ENCODE data around the gene METAP1D. TPM values are rescaled to one million over a fixed set of nuclear protein-coding genes. Genes with fewer than 3 reads are reported as not detected.
A peak's percentile ranks its signal among the peaks of the same experiment; 100 is the strongest.
"Not testable (repeated sequence)": the region's sequence is repeated elsewhere in the genome, so short reads cannot be mapped to it uniquely, and the experiment has no call there.

METAP1D gene
- total RNA-seq, 1 donor from 2014 or later: 6.3 TPM

DNA sequence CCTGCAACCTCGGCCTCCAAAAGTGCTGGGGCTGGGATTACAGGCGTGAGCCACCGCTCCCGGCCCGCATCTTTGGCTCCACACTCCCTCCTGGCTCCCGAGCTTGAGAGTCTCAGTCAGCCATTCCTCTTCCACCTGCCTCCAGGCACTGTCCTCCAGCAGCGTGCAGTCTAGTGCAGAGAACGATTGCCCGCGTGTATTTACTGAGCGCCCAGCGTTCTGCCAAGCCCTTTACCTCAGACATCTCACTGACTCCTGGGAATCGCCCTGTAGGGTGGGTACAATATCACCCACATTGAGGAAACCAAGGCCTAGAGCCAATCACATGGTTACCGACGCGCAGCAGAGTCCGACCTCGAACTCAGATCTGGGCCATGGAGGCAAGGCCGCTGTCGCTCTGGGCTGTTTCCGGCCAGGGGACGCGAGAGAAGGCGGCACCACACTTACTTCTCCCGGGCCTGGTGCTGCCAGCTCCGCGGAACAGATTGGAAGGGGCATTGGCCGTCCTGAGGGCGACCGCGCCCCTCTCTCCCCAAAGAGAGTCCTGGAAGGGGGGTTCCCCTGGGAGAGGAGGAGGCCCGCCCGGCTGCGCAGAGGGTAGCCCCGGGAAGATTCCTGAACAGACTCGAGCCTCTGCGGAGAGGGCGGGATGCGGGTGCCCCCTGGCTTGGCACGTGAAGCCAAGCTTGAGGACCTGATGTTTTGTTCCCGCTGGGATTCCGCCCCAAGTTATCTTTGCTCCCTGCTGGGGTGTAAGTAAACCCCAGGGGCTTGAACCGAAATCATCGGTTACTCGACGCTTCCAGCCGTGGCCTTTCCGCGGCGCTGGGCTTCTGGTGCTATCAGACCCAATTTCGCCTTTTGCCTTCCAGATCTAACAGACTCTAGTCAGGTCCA is 108.2 kb downstream of the METAP1D start:
- Histone ChIP-seq H3K27me3 (ENCODE audit: control insufficient read depth, insufficient read depth, low read length) (peaks cover 35% of the 10 kb centered on the region), H3K4me3 (ENCODE audit: low read depth, low read length) (no peak overlapping the region), H3K36me3 (ENCODE audit: control insufficient read depth, insufficient read depth, low read length) (no peaks in the 10 kb centered on the region)
- no peak for DNase-seq (ENCODE audit: low read depth)
- TF ChIP-seq, protein P1, sequence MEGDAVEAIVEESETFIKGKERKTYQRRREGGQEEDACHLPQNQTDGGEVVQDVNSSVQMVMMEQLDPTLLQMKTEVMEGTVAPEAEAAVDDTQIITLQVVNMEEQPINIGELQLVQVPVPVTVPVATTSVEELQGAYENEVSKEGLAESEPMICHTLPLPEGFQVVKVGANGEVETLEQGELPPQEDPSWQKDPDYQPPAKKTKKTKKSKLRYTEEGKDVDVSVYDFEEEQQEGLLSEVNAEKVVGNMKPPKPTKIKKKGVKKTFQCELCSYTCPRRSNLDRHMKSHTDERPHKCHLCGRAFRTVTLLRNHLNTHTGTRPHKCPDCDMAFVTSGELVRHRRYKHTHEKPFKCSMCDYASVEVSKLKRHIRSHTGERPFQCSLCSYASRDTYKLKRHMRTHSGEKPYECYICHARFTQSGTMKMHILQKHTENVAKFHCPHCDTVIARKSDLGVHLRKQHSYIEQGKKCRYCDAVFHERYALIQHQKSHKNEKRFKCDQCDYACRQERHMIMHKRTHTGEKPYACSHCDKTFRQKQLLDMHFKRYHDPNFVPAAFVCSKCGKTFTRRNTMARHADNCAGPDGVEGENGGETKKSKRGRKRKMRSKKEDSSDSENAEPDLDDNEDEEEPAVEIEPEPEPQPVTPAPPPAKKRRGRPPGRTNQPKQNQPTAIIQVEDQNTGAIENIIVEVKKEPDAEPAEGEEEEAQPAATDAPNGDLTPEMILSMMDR (IDR thresholded peaks at IDR 0.05; ENCODE audit: insufficient read depth, low read length, poor library complexity, severe bottlenecking): no peak

DNA sequence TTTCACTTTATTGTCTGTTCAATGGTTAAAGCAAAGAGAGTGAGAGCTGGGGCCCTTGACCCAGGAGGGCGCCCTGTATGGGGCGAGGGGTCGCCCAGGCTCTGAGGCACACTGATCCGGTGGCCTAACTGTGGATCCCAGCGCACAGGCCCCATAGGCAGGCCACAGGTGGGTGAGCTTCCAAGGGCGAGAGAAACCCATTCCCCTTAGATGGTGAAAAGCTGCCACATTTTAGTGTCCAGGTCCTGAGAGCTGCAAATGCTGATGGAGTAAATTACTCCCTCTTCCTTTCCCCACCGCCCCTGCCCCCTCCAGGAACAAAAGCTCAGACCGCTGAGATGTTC is 108.8 kb downstream of the METAP1D start:
- TF ChIP-seq, protein P1 (IDR thresholded peaks at IDR 0.05; ENCODE audit: insufficient read depth, low read length, poor library complexity, severe bottlenecking): no peak
- peaks cover 34% of the 10 kb centered on the region for H3K27me3 ChIP-seq (ENCODE audit: control insufficient read depth, insufficient read depth, low read length)
- DNase-seq (ENCODE audit: low read depth): no peak
- no peak overlapping the region for H3K4me3 ChIP-seq (ENCODE audit: low read depth, low read length)
- no peaks in the 10 kb centered on the region for H3K36me3 ChIP-seq (ENCODE audit: control insufficient read depth, insufficient read depth, low read length)

GRCh38 chr2:172109256-172109987 is 109.7 kb downstream of the METAP1D start:
- DNase-seq (ENCODE audit: low read depth): no peak
- no peak overlapping the region for H3K4me3 ChIP-seq (ENCODE audit: low read depth, low read length)
- TF ChIP-seq, protein P1 (IDR thresholded peaks at IDR 0.05; ENCODE audit: insufficient read depth, low read length, poor library complexity, severe bottlenecking): no peak
- no peaks in the 10 kb centered on the region for H3K36me3 ChIP-seq (ENCODE audit: control insufficient read depth, insufficient read depth, low read length)
- peaks cover 34% of the 10 kb centered on the region for H3K27me3 ChIP-seq (ENCODE audit: control insufficient read depth, insufficient read depth, low read length)

DNA sequence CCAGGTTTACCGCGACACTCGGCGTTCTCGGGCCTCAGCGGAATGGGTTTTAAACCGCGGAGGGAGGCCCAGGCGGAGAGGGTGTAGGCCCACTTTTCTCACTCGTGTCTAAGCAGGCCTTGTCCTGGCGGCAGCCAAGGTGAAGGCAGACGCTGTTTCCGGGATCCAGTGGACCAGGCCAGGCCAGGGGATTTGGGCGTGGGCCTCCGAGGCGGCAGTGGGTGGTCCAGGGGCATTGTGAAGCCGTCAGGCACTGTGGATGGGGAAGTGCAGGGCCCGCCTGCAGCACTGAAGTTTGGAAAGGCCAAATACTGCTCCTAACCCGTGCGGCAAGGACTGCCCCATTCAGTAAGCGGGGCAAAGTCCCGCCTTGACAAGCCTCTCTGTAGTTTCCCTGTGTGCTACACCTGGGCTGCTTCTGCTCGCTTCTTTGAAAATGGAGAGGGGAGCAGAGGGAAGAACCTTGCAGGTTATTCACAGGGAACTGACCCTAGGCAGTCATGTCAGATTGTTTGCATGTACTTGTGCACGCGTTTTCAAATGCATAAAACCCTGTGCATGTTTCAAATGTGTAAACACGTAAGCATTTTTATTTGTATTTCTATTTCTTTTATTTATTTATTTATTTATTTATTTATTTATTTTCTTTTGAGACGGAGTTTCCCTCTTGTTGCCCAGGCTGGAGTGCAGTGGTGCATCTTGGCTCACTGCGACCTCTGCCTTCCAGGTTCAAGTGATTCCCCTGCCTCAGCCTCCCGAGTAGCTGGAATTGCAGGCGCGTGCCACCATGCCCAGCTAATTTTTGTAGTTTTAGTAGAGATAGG is 110.4 kb downstream of the METAP1D start:
- no peak for DNase-seq (ENCODE audit: low read depth)
- H3K4me3 ChIP-seq (ENCODE audit: low read depth, low read length): no peak overlapping the region
- TF ChIP-seq, protein P1 (IDR thresholded peaks at IDR 0.05; ENCODE audit: insufficient read depth, low read length, poor library complexity, severe bottlenecking): no peak

DNA sequence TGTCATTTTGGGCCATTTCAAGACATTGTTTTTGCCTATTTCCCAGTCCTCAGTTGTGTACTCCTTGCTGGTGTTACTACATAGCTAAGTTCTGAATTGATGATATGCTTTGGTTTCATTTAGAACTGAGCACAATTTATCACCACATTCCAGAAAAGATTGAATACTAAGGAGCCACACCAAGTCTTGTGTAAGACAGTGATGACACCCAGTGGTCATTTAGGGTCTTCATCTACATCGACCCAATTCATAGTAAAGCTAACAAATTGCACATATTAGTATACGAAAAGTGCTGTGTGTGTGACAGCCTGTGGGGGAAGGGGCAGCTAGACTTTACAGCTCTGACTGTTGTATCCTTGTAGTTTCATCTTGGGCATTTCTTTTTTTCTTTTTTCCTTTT is 113.9 kb downstream of the METAP1D start:
- DNase-seq (ENCODE audit: low read depth): no peak
- TF ChIP-seq, protein P1 (IDR thresholded peaks at IDR 0.05; ENCODE audit: insufficient read depth, low read length, poor library complexity, severe bottlenecking): peak; percentile 25

More for the DNA sequence above, 110.4 kb downstream of the METAP1D start:
- peaks cover 33% of the 10 kb centered on the region for H3K27me3 ChIP-seq (ENCODE audit: control insufficient read depth, insufficient read depth, low read length)
- no peaks in the 10 kb centered on the region for H3K36me3 ChIP-seq (ENCODE audit: control insufficient read depth, insufficient read depth, low read length)

GRCh38 chr2:172114176-172114575 is 114.4 kb downstream of the METAP1D start:
- H3K27me3 ChIP-seq (ENCODE audit: control insufficient read depth, insufficient read depth, low read length); DNase-seq (ENCODE audit: low read depth); H3K4me3 ChIP-seq (ENCODE audit: low read depth, low read length); H3K36me3 ChIP-seq (ENCODE audit: control insufficient read depth, insufficient read depth, low read length): not testable (repeated sequence)

More for the DNA sequence above, 113.9 kb downstream of the METAP1D start:
- Histone ChIP-seq H3K4me3 (ENCODE audit: low read depth, low read length) (no peak overlapping the region), H3K36me3 (ENCODE audit: control insufficient read depth, insufficient read depth, low read length) (no peaks in the 10 kb centered on the region), H3K27me3 (ENCODE audit: control insufficient read depth, insufficient read depth, low read length) (peaks cover 2% of the 10 kb centered on the region)
